Esophagus squamous epithelium (tissue), 5 donors: ENCODE measurements around the gene FYTTD1. TPM values are rescaled to one million over a fixed set of nuclear protein-coding genes. Genes with fewer than 3 reads are reported as not detected.
A peak's percentile ranks its signal among the peaks of the same experiment; 100 is the strongest.

Source experiments
- DNase-seq: peaks from one replicate; lab custom pipeline; 2025; lab: John Stamatoyannopoulos, UW
- H3K27ac ChIP-seq, 4 donors: fragments of 200-600 bp; sonication (generic); one replicate each; pipeline ENCODE4 v1.5.1; 2016 to 2019; ENCODE audit warnings: mild to moderate bottlenecking in 1 of 4
- H3K27me3 ChIP-seq, 4 donors: fragments of 200-600 bp; sonication (generic); 1 replicate in 3 of 4; 2 replicates in 1 of 4; pipeline versions ENCODE4 v1.5.1 to v1.6.0; 2017 to 2021; ENCODE audit warnings: antibody characterized with exemption in 1 of 4
- H3K36me3 ChIP-seq, 3 donors: fragments of 200-600 bp; sonication (generic); one replicate each; pipeline ENCODE4 v1.5.1; 2016 to 2019
- H3K4me1 ChIP-seq, 3 donors: fragments of 200-600 bp; sonication (generic); one replicate each; pipeline ENCODE4 v1.5.1; 2017 to 2019
- H3K4me3 ChIP-seq, 4 donors: fragments of 200-600 bp; sonication (generic); 1 replicate in 3 of 4; 2 replicates in 1 of 4; pipeline ENCODE4 v1.5.1; 2016 to 2019; ENCODE audit warnings: mild to moderate bottlenecking in 2 of 4, moderate library complexity in 1 of 4
- H3K9me3 ChIP-seq, 3 donors: fragments of 200-600 bp; sonication (generic); one replicate each; pipeline ENCODE4 v1.5.1; 2016 to 2019
- POLR2A ChIP-seq, 4 donors: fragments of 450-650 bp; IDR thresholded peaks; one replicate each; pipeline ENCODE4 v1.6.1; 2017; ENCODE audit warnings: antibody characterized with exemption in 4 of 4, mild to moderate bottlenecking in 4 of 4, moderate library complexity in 3 of 4
- WGBS, 2 donors: methylation state at CpG; one replicate each; pipeline ENCODE4 v1.1.5; 2018; 5-methylcytosine and 5-hydroxymethylcytosine counted together
- intact Hi-C: fragments of 100-400 bp; cut with DNase I; formaldehyde crosslinking; loops from one replicate; pipeline ENCODE4 v1.15.0; 2022
- total RNA-seq, 4 donors: library from RNA; depleted of rRNA; stranded (reverse); fragments of >200 nt; gene quantifications; one replicate each; pipeline ENCODE4 v1.1.0, GENCODE V29; 2016
- TF ChIP-seq, protein P1 (sequence below), 6 experiments: fragments of 450-650 bp in 4 of 6; fragments of 200-600 bp in 2 of 6; sonication (generic) in 2 of 6; IDR thresholded peaks; one replicate each; pipeline ENCODE4 v1.5.1; 2016 to 2019; ENCODE audit warnings: antibody characterized with exemption in 6 of 6, mild to moderate bottlenecking in 4 of 6, moderate library complexity in 4 of 6
- donor health status: DM: yes; HTN: yes; CAD: no.

Gene FYTTD1
- total RNA-seq, 4 donors from 2014 or later = 46.4 to 62.0 (median 52.6) TPM

DNA sequence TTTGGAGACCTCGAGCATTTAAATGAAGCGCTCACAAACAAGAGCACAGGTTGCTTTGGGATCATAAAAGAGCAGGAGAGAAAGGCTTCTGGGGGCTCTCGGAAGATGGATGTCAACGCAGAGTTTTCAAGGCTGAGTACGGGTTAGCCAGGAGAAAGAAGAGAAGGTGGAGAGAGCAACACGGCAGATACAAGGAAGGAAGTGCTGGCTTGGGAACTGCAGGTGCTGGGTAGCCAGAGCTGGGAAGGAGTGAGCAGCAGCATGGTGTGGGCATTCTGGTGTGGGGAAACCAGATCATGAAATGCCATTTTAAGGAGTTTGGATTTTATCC lies 12.4 kb upstream of the FYTTD1 start:
- H3K9me3 ChIP-seq = no peaks in the 10 kb centered on the region
- peak overlapping the region; percentile 90 to 91 (median 90) for H3K27ac ChIP-seq
- peaks cover 12 to 34% (median 18%) of the 10 kb centered on the region in 3 donors for H3K4me1 ChIP-seq
- intact Hi-C loops = no loop called here
- H3K4me3 ChIP-seq = peak overlapping the region; percentile 70 to 99 (median 78)
- DNase-seq = no peak
- H3K36me3 ChIP-seq = no peaks in the 10 kb centered on the region
- H3K27me3 ChIP-seq = no peaks in the 10 kb centered on the region
- WGBS, 2 donors = 0% methylated on average over 5 to 6 of the region's 6 CpGs
- TF ChIP-seq POLR2A (IDR thresholded peaks at IDR 0.05) = no peak
- TF ChIP-seq, protein P1, sequence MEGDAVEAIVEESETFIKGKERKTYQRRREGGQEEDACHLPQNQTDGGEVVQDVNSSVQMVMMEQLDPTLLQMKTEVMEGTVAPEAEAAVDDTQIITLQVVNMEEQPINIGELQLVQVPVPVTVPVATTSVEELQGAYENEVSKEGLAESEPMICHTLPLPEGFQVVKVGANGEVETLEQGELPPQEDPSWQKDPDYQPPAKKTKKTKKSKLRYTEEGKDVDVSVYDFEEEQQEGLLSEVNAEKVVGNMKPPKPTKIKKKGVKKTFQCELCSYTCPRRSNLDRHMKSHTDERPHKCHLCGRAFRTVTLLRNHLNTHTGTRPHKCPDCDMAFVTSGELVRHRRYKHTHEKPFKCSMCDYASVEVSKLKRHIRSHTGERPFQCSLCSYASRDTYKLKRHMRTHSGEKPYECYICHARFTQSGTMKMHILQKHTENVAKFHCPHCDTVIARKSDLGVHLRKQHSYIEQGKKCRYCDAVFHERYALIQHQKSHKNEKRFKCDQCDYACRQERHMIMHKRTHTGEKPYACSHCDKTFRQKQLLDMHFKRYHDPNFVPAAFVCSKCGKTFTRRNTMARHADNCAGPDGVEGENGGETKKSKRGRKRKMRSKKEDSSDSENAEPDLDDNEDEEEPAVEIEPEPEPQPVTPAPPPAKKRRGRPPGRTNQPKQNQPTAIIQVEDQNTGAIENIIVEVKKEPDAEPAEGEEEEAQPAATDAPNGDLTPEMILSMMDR (IDR thresholded peaks at IDR 0.05) = no peak

DNA sequence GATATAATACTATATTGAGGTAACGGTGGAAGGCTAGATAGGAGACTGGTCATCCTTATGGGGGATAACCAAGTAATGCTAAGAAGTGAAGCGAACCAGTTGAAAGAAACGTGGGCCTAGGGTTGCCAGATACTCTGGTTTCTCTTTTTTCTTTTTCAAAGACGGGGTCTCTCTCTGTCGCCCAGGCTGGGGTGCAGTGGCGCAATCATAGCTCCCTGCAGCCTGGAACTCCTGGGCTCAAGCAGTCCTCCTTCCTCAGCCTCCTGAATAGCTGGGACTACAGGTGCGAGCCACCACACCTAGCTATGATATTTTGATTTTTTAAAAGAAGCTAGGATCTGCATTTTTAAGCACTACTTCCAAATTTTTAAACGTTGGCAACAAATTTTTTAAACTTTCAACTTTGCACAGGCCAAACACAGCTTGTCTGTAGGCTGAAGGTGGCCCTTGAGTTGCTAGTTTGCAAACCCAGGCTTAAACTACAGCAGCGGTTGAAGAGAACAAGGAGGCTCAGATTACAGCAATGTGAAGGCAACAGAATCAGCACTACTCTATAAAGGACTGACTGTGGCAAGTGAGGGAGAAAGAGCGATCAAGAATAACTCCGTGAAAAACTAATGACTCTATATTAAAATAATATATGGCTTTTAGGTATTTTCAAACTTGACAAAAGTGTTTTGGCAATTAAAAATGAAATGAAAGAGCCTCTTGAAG lies 11.8 kb upstream of the FYTTD1 start:
- TF ChIP-seq, protein P1 (IDR thresholded peaks at IDR 0.05) = no peak
- no peak for TF ChIP-seq POLR2A (IDR thresholded peaks at IDR 0.05)
- DNase-seq = no peak
- WGBS, 2 donors = 68 to 74% methylated on average over 11 of the region's 11 CpGs
- intact Hi-C loops = no loop called here
- no peaks in the 10 kb centered on the region for H3K9me3 ChIP-seq
- peaks cover 12 to 34% (median 18%) of the 10 kb centered on the region in 3 donors for H3K4me1 ChIP-seq
- peak overlapping the region in 3 of 4 donors; percentile 90 to 91 (median 91) for H3K27ac ChIP-seq
- no peaks in the 10 kb centered on the region for H3K27me3 ChIP-seq
- peak overlapping the region in 3 of 4 donors; percentile 70 to 82 (median 75) for H3K4me3 ChIP-seq
- H3K36me3 ChIP-seq = no peaks in the 10 kb centered on the region

DNA sequence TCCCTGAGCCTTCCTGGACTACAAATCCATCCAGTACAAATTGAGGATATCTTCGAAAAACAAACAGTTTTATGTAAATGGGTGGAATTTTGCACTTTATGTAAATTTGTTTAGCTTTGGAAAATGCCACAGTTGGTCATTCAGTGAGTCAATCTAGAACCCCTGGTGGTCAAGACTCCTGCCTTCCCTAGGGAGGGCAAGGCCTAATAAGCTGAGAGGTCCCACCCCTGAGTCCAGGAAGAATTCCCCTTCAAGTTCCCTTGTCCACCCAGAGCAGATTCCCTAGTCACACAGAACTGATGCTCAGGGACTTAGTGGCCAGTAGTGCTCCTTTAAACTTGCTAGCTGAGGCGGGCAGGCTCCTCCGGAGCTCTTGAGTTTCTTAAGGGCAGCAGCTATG lies 6.9 kb upstream of the FYTTD1 start:
- Histone ChIP-seq H3K9me3 (no peaks in the 10 kb centered on the region), H3K27me3 (no peaks in the 10 kb centered on the region), H3K4me1 (peaks cover 0 to 10% (median 1%) of the 10 kb centered on the region in 3 donors), H3K27ac (no peak overlapping the region), H3K36me3 (no peaks in the 10 kb centered on the region), H3K4me3 (no peak overlapping the region)
- intact Hi-C loops = no loop called here
- TF ChIP-seq, protein P1 (IDR thresholded peaks at IDR 0.05) = no peak
- TF ChIP-seq POLR2A (IDR thresholded peaks at IDR 0.05) = no peak
- no peak for DNase-seq
- WGBS, 2 donors = 60 to 84% methylated on average over 1 to 3 of the region's 3 CpGs

DNA sequence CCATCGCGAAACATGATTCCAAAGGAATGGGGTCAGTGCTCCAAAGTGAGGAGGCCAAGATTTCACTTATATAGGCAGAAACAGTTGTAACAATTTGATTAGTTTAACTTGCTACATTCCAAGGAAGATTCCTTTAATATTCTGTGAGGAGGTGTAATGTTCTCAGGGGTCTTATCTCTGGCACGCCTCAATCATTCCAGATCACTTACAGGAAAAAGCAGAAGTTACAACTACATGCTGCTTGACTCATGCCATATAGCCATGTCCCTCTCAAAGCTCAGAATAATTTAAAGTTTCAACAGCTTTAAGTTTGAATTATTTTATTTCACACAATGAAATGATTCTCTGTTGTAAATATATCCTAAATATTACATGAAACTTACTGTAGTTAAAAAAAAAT lies 3.5 kb upstream of the FYTTD1 start:
- WGBS, 2 donors = 88 to 92% methylated on average over 3 of the region's 3 CpGs
- no peak for DNase-seq
- no peak for TF ChIP-seq POLR2A (IDR thresholded peaks at IDR 0.05)
- TF ChIP-seq, protein P1 (IDR thresholded peaks at IDR 0.05) = no peak

DNA sequence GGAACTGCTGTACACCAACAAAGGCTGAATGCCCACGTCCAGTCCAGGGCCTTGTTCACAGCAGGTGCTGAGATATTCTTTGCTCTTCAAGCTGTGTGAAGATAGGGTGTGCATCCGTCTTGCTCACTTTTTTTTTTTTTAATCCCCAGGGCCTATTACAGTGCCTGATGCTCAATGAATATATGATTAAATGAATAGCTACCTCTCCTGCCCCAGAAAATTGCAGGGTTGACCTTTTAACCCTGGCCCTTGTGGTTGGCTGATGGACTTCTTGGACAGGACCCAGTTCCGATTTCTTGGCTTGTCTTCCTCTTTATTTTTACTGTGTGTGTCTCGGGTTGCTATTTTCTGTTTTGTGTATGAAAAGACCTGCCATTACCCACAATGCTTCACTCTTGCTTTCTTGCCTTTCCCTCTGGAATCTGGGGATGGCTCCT lies 2.9 kb upstream of the FYTTD1 start:
- intact Hi-C loops = no loop called here
- no peak for DNase-seq
- WGBS, 2 donors = 63 to 68% methylated on average over 4 of the region's 4 CpGs

More for the DNA sequence above, 3.5 kb upstream of the FYTTD1 start:
- Histone ChIP-seq H3K4me3 (no peak overlapping the region), H3K27ac (no peak overlapping the region), H3K9me3 (no peaks in the 10 kb centered on the region), H3K27me3 (no peaks in the 10 kb centered on the region), H3K36me3 (no peaks in the 10 kb centered on the region), H3K4me1 (peaks cover 0 to 26% (median under 1%) of the 10 kb centered on the region in 3 donors)
- intact Hi-C loops = no loop called here

More for the DNA sequence above, 2.9 kb upstream of the FYTTD1 start:
- TF ChIP-seq, protein P1 (IDR thresholded peaks at IDR 0.05) = no peak
- TF ChIP-seq POLR2A (IDR thresholded peaks at IDR 0.05) = no peak
- Histone ChIP-seq H3K4me3 (no peak overlapping the region), H3K27ac (no peak overlapping the region), H3K9me3 (no peaks in the 10 kb centered on the region), H3K4me1 (peaks cover 4 to 32% (median 6%) of the 10 kb centered on the region in 3 donors), H3K27me3 (no peaks in the 10 kb centered on the region), H3K36me3 (no peaks in the 10 kb centered on the region)
